LNCaP clone FGC (cell line): Measurements from ENCODE around the gene IFNA16.
A peak's percentile ranks its signal among the peaks of the same experiment; 100 is the strongest.
"Not testable (repeated sequence)": the region's sequence is repeated elsewhere in the genome, so short reads cannot be mapped to it uniquely, and the experiment has no call there.

ENCODE experiments used
- DNase-seq: peaks from one replicate; pipeline ENCODE4 v3.0.0-alpha.2; 2011; ENCODE audit warnings: low read depth
- H3K4me3 ChIP-seq: 2 replicates; pipeline ENCODE4 v1.5.1; 2011; ENCODE audit warnings: mild to moderate bottlenecking, low read depth, low read length, control low read depth
- CTCF ChIP-seq: IDR thresholded peaks from 2 replicates; pipeline ENCODE4 v1.5.1; 2012; ENCODE audit warnings: mild to moderate bottlenecking; ENCODE audit not compliant: control insufficient read depth, insufficient read depth; ENCODE audit errors: extremely low read depth

Gene IFNA16

GRCh38 chr9:21217211-21217610, at the start of gene IFNA16:
TSS of gene IFNA16 (minus strand) at chr9:21217311. CDS start at chr9:21217305, 6 bp downstream.
- DNase-seq = not testable (repeated sequence)

GRCh38 chr9:21265421-21266189, 48.5 kb upstream of the IFNA16 start:
- H3K4me3 ChIP-seq = no peak overlapping the region
- DNase-seq = no peak
- TF ChIP-seq CTCF = no peak

More at GRCh38 chr9:21217211-21217610, at the start of gene IFNA16:
- H3K4me3 ChIP-seq = not testable (repeated sequence)

- DNase-seq = no peak
- H3K4me3 ChIP-seq = no peak overlapping the region
- no peak for TF ChIP-seq CTCF
These were observed 38.6 kb upstream of the IFNA16 start for GRCh38 chr9:21255538-21256212.

GRCh38 chr9:21252721-21253547, 35.8 kb upstream of the IFNA16 start:
- TF ChIP-seq CTCF = peak; percentile 69
- peak; percentile 10 for DNase-seq
- H3K4me3 ChIP-seq = no peak overlapping the region

GRCh38 chr9:21251638-21252037, 34.5 kb upstream of the IFNA16 start:
- no peak for TF ChIP-seq CTCF
- DNase-seq = no peak
- no peak overlapping the region for H3K4me3 ChIP-seq

GRCh38 chr9:21251190-21251589, 34.1 kb upstream of the IFNA16 start:
- no peak overlapping the region for H3K4me3 ChIP-seq
- DNase-seq = no peak
- TF ChIP-seq CTCF = no peak

GRCh38 chr9:21244836-21245235, 27.7 kb upstream of the IFNA16 start:
- no peak for TF ChIP-seq CTCF
- no peak for DNase-seq
- H3K4me3 ChIP-seq = no peak overlapping the region
